Jurkat, Clone E6-1 (cell line): ENCODE data around the gene CATSPERE. TPM values are rescaled to one million over a fixed set of nuclear protein-coding genes. Genes with fewer than 3 reads are reported as not detected.

Experiments used
- DNase-seq: peaks from one replicate; pipeline ENCODE4 v3.0.0-alpha.2; 2011; ENCODE audit warnings: low read depth, low spot score
- H3K4me3 ChIP-seq: 2 replicates; pipeline ENCODE4 v1.5.1; 2011; ENCODE audit warnings: mild to moderate bottlenecking, low read length, control low read depth, moderate library complexity
- polyA plus RNA-seq: library from polyadenylated mRNA; unstranded; fragments of >200 nt; gene quantifications from one replicate; pipeline ENCODE4 v1.2.1, GENCODE V29; 2012; ENCODE audit warnings: missing spikeins; ENCODE audit not compliant: insufficient read length, insufficient read depth

CATSPERE gene
- polyA plus RNA-seq: not detected

GRCh38 chr1:244461245-244462071 lies at the start of gene CATSPERE:
CATSPERE (plus strand) TSS chr1:244461273; CDS start chr1:244461430, 157 bp downstream.
- no peak within 1 kb of the TSS for H3K4me3 ChIP-seq
- DNase-seq: no peak

- H3K4me3 ChIP-seq: no peak overlapping the region
- no peak for DNase-seq
Observed at GRCh38 chr1:244412176-244412575, 48.9 kb upstream of the CATSPERE start.

- no peak overlapping the region for H3K4me3 ChIP-seq
- DNase-seq: no peak
Observed at GRCh38 chr1:244413736-244414135, 47.3 kb upstream of the CATSPERE start.

- DNase-seq: no peak
- H3K4me3 ChIP-seq: no peak overlapping the region
Observed at GRCh38 chr1:244414543-244414942, 46.5 kb upstream of the CATSPERE start.

GRCh38 chr1:244419024-244419423 lies 42.0 kb upstream of the CATSPERE start:
- H3K4me3 ChIP-seq: no peak overlapping the region
- no peak for DNase-seq

- no peak for DNase-seq
- H3K4me3 ChIP-seq: no peak overlapping the region
Observed at GRCh38 chr1:244422174-244422573, 38.9 kb upstream of the CATSPERE start.

- H3K4me3 ChIP-seq: no peak overlapping the region
- no peak for DNase-seq
Observed at GRCh38 chr1:244424649-244425334, 36.3 kb upstream of the CATSPERE start.

GRCh38 chr1:244427647-244428046 lies 33.4 kb upstream of the CATSPERE start:
- no peak for DNase-seq
- no peak overlapping the region for H3K4me3 ChIP-seq

GRCh38 chr1:244429818-244430217 lies 31.3 kb upstream of the CATSPERE start:
- DNase-seq: no peak

GRCh38 chr1:244431166-244431565 lies 29.9 kb upstream of the CATSPERE start:
- no peak for DNase-seq
- no peak overlapping the region for H3K4me3 ChIP-seq

More at GRCh38 chr1:244429818-244430217, 31.3 kb upstream of the CATSPERE start:
- no peak overlapping the region for H3K4me3 ChIP-seq

GRCh38 chr1:244435562-244436205 lies 25.4 kb upstream of the CATSPERE start:
- no peak overlapping the region for H3K4me3 ChIP-seq
- no peak for DNase-seq

- no peak overlapping the region for H3K4me3 ChIP-seq
- DNase-seq: no peak
Observed at GRCh38 chr1:244436336-244437085, 24.6 kb upstream of the CATSPERE start.

- H3K4me3 ChIP-seq: no peak overlapping the region
- no peak for DNase-seq
Observed at GRCh38 chr1:244437086-244437468, 24.0 kb upstream of the CATSPERE start.

- H3K4me3 ChIP-seq: no peak overlapping the region
- no peak for DNase-seq
Observed at GRCh38 chr1:244439391-244440032, 21.6 kb upstream of the CATSPERE start.

- H3K4me3 ChIP-seq: no peak overlapping the region
- DNase-seq: no peak
Observed at GRCh38 chr1:244442850-244443249, 18.2 kb upstream of the CATSPERE start.

- no peak overlapping the region for H3K4me3 ChIP-seq
- no peak for DNase-seq
Observed at GRCh38 chr1:244444854-244445253, 16.2 kb upstream of the CATSPERE start.

GRCh38 chr1:244445320-244446181 lies 15.5 kb upstream of the CATSPERE start:
- DNase-seq: no peak
- no peak overlapping the region for H3K4me3 ChIP-seq

GRCh38 chr1:244447024-244447423 lies 14.0 kb upstream of the CATSPERE start:
- no peak for DNase-seq
- no peak overlapping the region for H3K4me3 ChIP-seq
